Measurements from ENCODE around the gene ACTA2.

ACTA2 gene

DNA sequence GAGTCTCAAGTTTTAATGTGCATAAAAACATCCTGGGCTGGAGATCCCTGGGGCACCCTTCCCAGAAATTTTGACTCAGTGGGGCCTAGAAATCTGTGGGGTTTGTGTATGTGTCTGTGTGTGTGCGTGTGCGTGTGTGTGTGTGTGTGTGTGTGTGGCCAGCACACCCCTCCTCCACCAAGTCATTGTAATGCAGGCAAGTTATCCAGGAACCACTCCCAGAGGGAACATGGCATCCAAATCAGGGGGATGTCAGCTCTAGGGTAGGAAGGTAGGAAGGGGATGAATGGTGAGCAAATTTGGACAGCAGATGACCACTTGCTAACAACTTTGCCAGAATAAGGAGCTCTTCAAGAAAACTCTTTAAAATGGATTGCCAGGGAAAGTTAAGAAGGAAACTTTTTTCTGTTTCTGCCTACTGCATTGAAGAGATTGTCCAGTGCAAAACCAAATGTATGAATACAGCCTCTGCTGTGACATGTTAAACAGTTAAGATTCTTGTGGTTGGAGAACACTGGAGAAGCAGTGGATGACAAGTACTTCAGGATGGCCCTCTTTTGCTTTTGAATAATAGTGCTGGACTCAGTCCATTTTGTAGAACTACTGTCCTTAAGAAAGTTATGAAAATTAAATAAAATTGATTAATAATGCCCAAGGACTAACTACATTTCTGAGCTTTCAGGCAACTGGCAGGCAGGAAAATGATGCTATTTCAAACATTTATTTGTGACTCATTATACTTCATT, 60.2 kb downstream of the ACTA2 start:
- TF ChIP-seq, protein P1, sequence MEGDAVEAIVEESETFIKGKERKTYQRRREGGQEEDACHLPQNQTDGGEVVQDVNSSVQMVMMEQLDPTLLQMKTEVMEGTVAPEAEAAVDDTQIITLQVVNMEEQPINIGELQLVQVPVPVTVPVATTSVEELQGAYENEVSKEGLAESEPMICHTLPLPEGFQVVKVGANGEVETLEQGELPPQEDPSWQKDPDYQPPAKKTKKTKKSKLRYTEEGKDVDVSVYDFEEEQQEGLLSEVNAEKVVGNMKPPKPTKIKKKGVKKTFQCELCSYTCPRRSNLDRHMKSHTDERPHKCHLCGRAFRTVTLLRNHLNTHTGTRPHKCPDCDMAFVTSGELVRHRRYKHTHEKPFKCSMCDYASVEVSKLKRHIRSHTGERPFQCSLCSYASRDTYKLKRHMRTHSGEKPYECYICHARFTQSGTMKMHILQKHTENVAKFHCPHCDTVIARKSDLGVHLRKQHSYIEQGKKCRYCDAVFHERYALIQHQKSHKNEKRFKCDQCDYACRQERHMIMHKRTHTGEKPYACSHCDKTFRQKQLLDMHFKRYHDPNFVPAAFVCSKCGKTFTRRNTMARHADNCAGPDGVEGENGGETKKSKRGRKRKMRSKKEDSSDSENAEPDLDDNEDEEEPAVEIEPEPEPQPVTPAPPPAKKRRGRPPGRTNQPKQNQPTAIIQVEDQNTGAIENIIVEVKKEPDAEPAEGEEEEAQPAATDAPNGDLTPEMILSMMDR (IDR thresholded peaks at IDR 0.05; ENCODE audit: low read depth, low read length, missing control alignments) = no peak
- DNase-seq (ENCODE audit: extremely low read depth, low read depth) = no peak

DNA sequence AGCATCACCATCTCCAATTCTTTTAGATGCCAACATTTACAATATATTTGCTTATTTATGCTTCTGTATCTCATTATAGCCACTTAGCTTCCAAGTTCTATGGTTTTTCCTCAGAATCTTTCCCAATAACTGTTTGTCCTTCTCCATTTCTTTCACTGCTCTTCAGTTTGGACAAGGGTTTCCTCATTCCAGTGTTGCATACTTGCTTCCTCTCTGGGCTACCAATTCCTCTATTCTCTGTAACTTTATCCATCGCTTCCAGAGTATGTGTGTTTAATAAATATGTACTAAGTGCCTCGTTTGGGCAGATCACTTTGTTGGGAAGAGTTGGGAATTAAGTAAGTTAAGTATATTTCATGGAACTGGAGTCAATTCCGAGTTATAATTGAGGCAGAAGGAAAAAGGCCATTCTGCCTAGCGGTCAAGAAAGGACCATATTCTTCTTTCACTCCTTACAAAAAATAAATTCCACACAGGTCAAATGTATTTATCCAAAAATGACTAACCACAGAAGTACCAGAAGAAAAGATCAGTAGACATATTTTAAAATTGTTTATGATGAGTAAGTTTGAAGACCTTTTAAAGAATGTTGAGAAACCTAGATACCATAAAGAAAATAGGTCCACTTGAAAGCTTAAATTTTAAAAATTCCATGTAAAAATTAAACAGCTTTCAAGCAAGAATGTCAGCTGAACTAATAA, 61.7 kb downstream of the ACTA2 start:
- TF ChIP-seq, protein P1 (IDR thresholded peaks at IDR 0.05; ENCODE audit: low read depth, low read length, missing control alignments) = no peak
- DNase-seq (ENCODE audit: extremely low read depth, low read depth) = no peak
- H3K4me3 ChIP-seq (replicated peaks; ENCODE audit: low read depth, low read length) = no peak overlapping the region

More for the DNA sequence above, 60.2 kb downstream of the ACTA2 start:
- H3K4me3 ChIP-seq (replicated peaks; ENCODE audit: low read depth, low read length) = no peak overlapping the region

DNA sequence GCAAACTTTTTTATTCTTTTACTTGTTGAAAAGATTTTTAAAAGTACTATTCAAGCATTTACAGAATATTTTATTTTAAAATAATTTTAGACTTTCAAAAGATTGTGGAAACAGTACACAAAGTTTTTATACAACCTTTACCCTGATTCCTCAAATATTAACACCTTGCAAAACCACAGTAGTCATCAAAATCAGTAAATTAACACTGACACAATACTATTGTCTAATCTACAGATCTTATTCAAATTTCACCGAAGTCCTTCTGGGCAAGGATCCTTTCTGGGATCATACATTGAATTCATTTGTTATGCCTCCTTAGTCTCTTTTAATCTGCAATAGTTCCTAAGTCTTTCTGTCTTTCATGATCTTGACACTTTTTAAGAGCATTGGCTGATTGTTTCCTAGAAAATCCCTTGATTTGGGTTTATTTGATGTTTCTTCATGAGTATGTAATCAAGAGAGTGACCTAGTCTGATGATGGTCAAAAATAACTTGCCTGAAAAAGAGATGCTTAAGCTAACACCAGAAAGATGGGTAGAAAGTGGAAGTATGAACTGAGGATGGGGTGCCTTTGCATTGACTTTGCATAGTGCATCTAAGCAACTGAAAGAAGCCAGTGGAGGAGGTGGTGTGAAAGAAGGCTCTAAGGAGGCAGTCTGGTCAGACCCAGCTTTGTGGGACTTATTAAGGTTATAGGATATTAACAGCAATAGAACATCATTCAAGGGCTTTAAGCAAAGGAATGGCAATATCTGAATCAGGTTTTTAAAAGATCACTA, 62.8 kb downstream of the ACTA2 start:
- no peak for DNase-seq (ENCODE audit: extremely low read depth, low read depth)
- TF ChIP-seq, protein P1 (IDR thresholded peaks at IDR 0.05; ENCODE audit: low read depth, low read length, missing control alignments) = no peak
- H3K4me3 ChIP-seq (replicated peaks; ENCODE audit: low read depth, low read length) = no peak overlapping the region

DNA sequence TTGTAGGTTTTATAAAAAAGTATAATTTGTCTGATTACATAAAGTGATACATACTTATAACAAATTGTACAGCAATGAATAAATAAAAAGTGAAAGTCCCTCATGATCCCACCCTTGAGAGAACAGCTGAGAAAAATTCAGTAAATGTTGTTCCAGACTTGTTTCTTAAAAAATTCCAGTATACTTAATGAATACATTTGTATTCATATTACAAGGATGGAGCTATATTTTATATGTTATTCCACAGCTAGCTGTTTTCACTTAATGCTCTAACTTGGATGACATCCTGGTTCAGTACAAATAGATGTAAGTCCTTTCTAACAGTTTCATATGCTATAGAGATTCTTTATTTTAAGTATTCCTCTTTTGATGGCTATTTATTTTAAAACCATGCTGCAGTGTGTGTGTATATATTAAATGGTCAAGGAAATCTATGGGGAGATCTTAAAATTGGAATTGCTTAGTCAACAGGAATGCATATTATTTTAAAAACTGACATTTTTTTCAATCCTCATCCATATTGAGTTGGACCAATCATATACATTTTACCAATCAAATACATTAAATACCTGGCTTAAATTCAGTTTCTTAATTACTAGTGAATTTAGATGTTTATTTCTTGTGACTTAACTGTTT, 63.6 kb downstream of the ACTA2 start:
- no peak overlapping the region for H3K4me3 ChIP-seq (replicated peaks; ENCODE audit: low read depth, low read length)
- no peak for DNase-seq (ENCODE audit: extremely low read depth, low read depth)
- TF ChIP-seq, protein P1 (IDR thresholded peaks at IDR 0.05; ENCODE audit: low read depth, low read length, missing control alignments) = no peak

DNA sequence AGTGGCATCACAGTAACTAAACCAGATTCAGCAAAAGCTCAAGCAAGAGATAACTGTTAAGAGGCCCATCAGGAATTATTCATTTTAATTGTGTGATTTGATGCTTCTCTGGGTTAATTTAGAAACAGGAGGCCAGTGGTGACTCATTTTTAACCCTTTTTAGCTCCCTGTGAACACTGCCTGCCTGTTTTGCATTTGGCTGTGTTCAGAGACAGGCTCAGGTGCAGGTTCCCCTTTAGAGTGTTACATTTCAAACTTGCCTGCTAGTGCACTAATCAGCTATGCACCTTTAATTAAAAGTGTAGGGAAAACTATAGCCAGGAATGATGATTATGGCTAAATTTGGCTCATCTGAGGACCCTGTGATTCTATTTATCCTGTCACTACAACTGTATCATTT, 66.0 kb downstream of the ACTA2 start:
- DNase-seq (ENCODE audit: extremely low read depth, low read depth) = no peak

More for the DNA sequence above, 66.0 kb downstream of the ACTA2 start:
- H3K4me3 ChIP-seq (replicated peaks; ENCODE audit: low read depth, low read length) = no peak overlapping the region
- TF ChIP-seq, protein P1 (IDR thresholded peaks at IDR 0.05; ENCODE audit: low read depth, low read length, missing control alignments) = no peak

Measured in HFF-Myc (cell line).